HT1080 (cell line): ENCODE results near the gene PTPRN2. TPM values are rescaled to one million over a fixed set of nuclear protein-coding genes. Genes with fewer than 3 reads are reported as not detected.

Experiments
- DNase-seq: peaks from one replicate; pipeline ENCODE4 v3.0.0-alpha.2; 2015; ENCODE audit warnings: low read depth
- total RNA-seq: library from RNA; depleted of rRNA; stranded (reverse); fragments of >200 nt; shearing (Covaris generic); gene quantifications from 2 replicates; pipeline ENCODE4 v1.2.3, GENCODE V29; 2014

Gene PTPRN2
- total RNA-seq, 1 experiment from 2014 or later = 0.31 TPM

GRCh38 chr7:158579662-158580646 lies 7.7 kb downstream of the PTPRN2 start:
- DNase-seq = no peak

- DNase-seq = no peak
Measured at GRCh38 chr7:158576050-158576762, 11.4 kb downstream of the PTPRN2 start.

- no peak for DNase-seq
Measured at GRCh38 chr7:158574308-158575036, 13.2 kb downstream of the PTPRN2 start.

GRCh38 chr7:158573310-158573709 lies 14.3 kb downstream of the PTPRN2 start:
- no peak for DNase-seq

GRCh38 chr7:158572000-158572828 lies 15.4 kb downstream of the PTPRN2 start:
- peak; percentile 23 for DNase-seq

- DNase-seq = no peak
Measured at GRCh38 chr7:158570449-158571170, 17.0 kb downstream of the PTPRN2 start.

GRCh38 chr7:158569858-158570323 lies 17.7 kb downstream of the PTPRN2 start:
- DNase-seq = no peak

GRCh38 chr7:158568974-158569857 lies 18.4 kb downstream of the PTPRN2 start:
- no peak for DNase-seq

- no peak for DNase-seq
Measured at GRCh38 chr7:158567153-158567603, 20.4 kb downstream of the PTPRN2 start.

GRCh38 chr7:158564663-158565035 lies 23.0 kb downstream of the PTPRN2 start:
- DNase-seq = no peak

- DNase-seq = no peak
Measured at GRCh38 chr7:158563911-158564662, 23.5 kb downstream of the PTPRN2 start.

GRCh38 chr7:158563051-158563450 lies 24.6 kb downstream of the PTPRN2 start:
- no peak for DNase-seq

GRCh38 chr7:158562517-158562916 lies 25.1 kb downstream of the PTPRN2 start:
- DNase-seq = no peak

- DNase-seq = no peak
Measured at GRCh38 chr7:158561659-158562058, 26.0 kb downstream of the PTPRN2 start.

- DNase-seq = no peak
Measured at GRCh38 chr7:158560386-158560785, 27.2 kb downstream of the PTPRN2 start.

GRCh38 chr7:158559356-158559755 lies 28.3 kb downstream of the PTPRN2 start:
- DNase-seq = no peak

GRCh38 chr7:158558816-158559215 lies 28.8 kb downstream of the PTPRN2 start:
- no peak for DNase-seq

GRCh38 chr7:158557441-158557755 lies 30.2 kb downstream of the PTPRN2 start:
- DNase-seq = no peak
